Transverse colon (tissue), 4 donors: ENCODE results near the gene PHF20. TPM values are rescaled to one million over a fixed set of nuclear protein-coding genes. Genes with fewer than 3 reads are reported as not detected.

Experiments used
- DNase-seq: peaks from one replicate; pipeline ENCODE4 v3.0.0-alpha.2; 2019
- H3K27ac ChIP-seq, 4 donors: fragments of 200-600 bp; sonication (generic); 2 replicates each; pipeline ENCODE4 v1.5.1; 2016 to 2018; ENCODE audit warnings: inconsistent platforms in 4 of 4
- H3K27me3 ChIP-seq: fragments of 200-600 bp; sonication (generic); 2 replicates; pipeline ENCODE4 v1.5.1; 2017; ENCODE audit warnings: inconsistent platforms
- H3K36me3 ChIP-seq, 4 donors: fragments of 200-600 bp; sonication (generic); 2 replicates each; pipeline ENCODE4 v1.5.1; 2017 to 2019; ENCODE audit warnings: inconsistent platforms in 4 of 4
- H3K4me1 ChIP-seq, 4 donors: fragments of 200-600 bp; sonication (generic); 2 replicates each; pipeline ENCODE4 v1.5.1; 2017 to 2020; ENCODE audit warnings: inconsistent platforms in 4 of 4
- H3K4me3 ChIP-seq, 4 donors: fragments of 200-600 bp; sonication (generic); 1 replicate in 1 of 4; 2 replicates in 3 of 4; pipeline versions ENCODE4 v1.5.1 to v1.6.1; 2017 to 2019; ENCODE audit warnings: inconsistent platforms in 4 of 4
- H3K9me3 ChIP-seq, 2 donors: fragments of 200-600 bp; sonication (generic); 2 replicates each; pipeline ENCODE4 v1.5.1; 2017 to 2019; ENCODE audit warnings: inconsistent platforms in 2 of 2
- EP300 ChIP-seq: sonication (generic); formaldehyde crosslinking; IDR thresholded peaks from one replicate; pipeline ENCODE4 v1.6.1; 2017; ENCODE audit warnings: antibody characterized with exemption, low read depth
- POLR2A ChIP-seq: fragments of 450-650 bp; IDR thresholded peaks from one replicate; pipeline ENCODE4 v1.6.1; 2016; ENCODE audit warnings: antibody characterized with exemption, mild to moderate bottlenecking, moderate library complexity
- POLR2AphosphoS5 ChIP-seq, 3 donors: sonication (generic); formaldehyde crosslinking; IDR thresholded peaks; one replicate each; pipeline ENCODE4 v1.6.1; 2016; ENCODE audit warnings: antibody characterized with exemption in 3 of 3
- WGBS, 2 donors: methylation state at CpG; one replicate each; pipeline ENCODE4 v1.1.5; 2018; ENCODE audit warnings: low coverage in 1 of 2; 5-methylcytosine and 5-hydroxymethylcytosine counted together
- in situ Hi-C, 4 donors: fragments of 200-750 bp; cut with MboI; loops; one replicate each; pipeline versions ENCODE4 v1.15.0 to v1.15.1; 2017; ENCODE audit warnings: low sequenced_read_pairs in 3 of 4, low pct_ligation_motif_present in 1 of 4, low pct_unique_long_range_greater_than_20kb in 1 of 4
- intact Hi-C: fragments of 100-400 bp; cut with DNase I; formaldehyde crosslinking; loops from one replicate; pipeline ENCODE4 v1.15.1; 2023; ENCODE audit warnings: low total_unique reads
- total RNA-seq, 4 donors: library from RNA; depleted of rRNA; stranded (reverse); fragments of >200 nt; gene quantifications; one replicate each; pipeline ENCODE4 v1.1.0, GENCODE V29; 2016
- TF ChIP-seq, protein P1 (sequence below), 5 experiments: fragments of 200-600 bp in 3 of 5; fragments of 450-650 bp in 2 of 5; sonication (generic) in 3 of 5; IDR thresholded peaks; 1 replicate in 2 of 5; 2 replicates in 3 of 5; pipeline ENCODE4 v1.5.1; 2016 to 2017; ENCODE audit warnings: antibody characterized with exemption in 5 of 5, inconsistent platforms in 3 of 5, mild to moderate bottlenecking in 2 of 5, moderate library complexity in 1 of 5

PHF20 gene
- total RNA-seq, 4 donors from 2014 or later: 20.6 to 88.6 (median 43.1) TPM

- DNase-seq: no peak
- Histone ChIP-seq H3K27ac (no peak overlapping the region), H3K36me3 (no peaks in the 10 kb centered on the region), H3K4me3 (no peak overlapping the region), H3K27me3 (no peaks in the 10 kb centered on the region), H3K4me1 (no peaks in the 10 kb centered on the region), H3K9me3 (no peaks in the 10 kb centered on the region)
- TF ChIP-seq POLR2A: no peak
- TF ChIP-seq EP300: no peak
- TF ChIP-seq POLR2AphosphoS5 (IDR thresholded peaks at IDR 0.05): no peak
- TF ChIP-seq, protein P1, sequence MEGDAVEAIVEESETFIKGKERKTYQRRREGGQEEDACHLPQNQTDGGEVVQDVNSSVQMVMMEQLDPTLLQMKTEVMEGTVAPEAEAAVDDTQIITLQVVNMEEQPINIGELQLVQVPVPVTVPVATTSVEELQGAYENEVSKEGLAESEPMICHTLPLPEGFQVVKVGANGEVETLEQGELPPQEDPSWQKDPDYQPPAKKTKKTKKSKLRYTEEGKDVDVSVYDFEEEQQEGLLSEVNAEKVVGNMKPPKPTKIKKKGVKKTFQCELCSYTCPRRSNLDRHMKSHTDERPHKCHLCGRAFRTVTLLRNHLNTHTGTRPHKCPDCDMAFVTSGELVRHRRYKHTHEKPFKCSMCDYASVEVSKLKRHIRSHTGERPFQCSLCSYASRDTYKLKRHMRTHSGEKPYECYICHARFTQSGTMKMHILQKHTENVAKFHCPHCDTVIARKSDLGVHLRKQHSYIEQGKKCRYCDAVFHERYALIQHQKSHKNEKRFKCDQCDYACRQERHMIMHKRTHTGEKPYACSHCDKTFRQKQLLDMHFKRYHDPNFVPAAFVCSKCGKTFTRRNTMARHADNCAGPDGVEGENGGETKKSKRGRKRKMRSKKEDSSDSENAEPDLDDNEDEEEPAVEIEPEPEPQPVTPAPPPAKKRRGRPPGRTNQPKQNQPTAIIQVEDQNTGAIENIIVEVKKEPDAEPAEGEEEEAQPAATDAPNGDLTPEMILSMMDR (IDR thresholded peaks at IDR 0.05): no peak
- WGBS, 2 donors: 94% methylated on average over 7 of the region's 7 CpGs; no CpG with 5 or more reads in 1 of the 2 donors
- in situ Hi-C loops: no loop called here
- intact Hi-C loops: loop anchor here (10.0 kb wide), 1 partner anchor 332 kb away; no protein-coding TSS in a partner anchor
These were observed 135.3 kb downstream of the PHF20 start for GRCh38 chr20:35907017-35907701.

DNA sequence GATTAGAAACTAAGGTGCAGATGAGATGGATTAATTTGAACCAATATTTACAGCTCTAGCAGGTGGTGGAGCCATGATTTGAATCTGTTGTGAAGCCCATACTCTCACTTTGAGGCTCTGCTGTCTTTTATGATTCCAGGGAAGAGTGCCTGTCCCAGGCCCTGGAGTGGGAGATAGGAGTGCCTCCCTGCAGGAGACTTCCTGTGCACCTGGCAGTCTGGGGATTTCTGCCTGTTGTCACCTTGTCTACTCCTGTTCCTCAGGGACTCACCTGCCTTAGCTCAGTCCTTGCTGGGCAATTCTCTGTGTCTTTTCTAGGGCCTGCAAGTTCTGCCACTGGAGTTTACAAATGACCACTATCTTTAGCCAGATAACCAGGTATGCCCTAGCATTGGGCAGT, 136.2 kb downstream of the PHF20 start:
- Histone ChIP-seq H3K27me3 (no peaks in the 10 kb centered on the region), H3K4me3 (no peak overlapping the region), H3K36me3 (no peaks in the 10 kb centered on the region), H3K27ac (no peak overlapping the region), H3K4me1 (no peaks in the 10 kb centered on the region), H3K9me3 (no peaks in the 10 kb centered on the region)
- no peak for DNase-seq
- TF ChIP-seq, protein P1 (IDR thresholded peaks at IDR 0.05): no peak
- no peak for TF ChIP-seq POLR2A
- no peak for TF ChIP-seq EP300
- TF ChIP-seq POLR2AphosphoS5 (IDR thresholded peaks at IDR 0.05): no peak
- in situ Hi-C loops: no loop called here
- intact Hi-C loops: loop anchor here (10.0 kb wide), 1 partner anchor 333 kb away; no protein-coding TSS in a partner anchor

DNA sequence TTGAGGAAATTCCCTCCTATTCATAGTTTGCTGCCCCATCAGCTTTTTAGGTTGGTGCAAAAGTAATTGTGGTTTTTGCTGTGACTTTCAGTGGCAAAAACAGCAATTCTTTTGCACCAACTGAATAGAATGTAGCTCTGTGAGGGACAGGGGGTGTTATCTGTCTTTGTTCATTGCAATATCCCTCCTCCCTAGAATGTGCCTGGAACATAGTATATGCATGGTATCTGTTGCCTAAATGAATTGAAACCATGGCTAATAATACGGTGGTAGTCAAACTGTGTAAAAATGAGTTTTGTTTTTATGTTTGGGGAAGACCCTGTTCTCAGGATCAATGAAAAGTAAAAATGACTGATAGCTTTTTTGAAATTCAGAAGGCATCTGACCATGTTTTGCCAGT, 137.4 kb downstream of the PHF20 start:
- WGBS, 2 donors: 63 to 84% methylated on average over 1 of the region's 1 CpG
- Histone ChIP-seq H3K36me3 (peaks cover 0 to 11% (median 0%) of the 10 kb centered on the region in 4 donors), H3K9me3 (no peaks in the 10 kb centered on the region), H3K4me3 (no peak overlapping the region), H3K27ac (no peak overlapping the region), H3K27me3 (no peaks in the 10 kb centered on the region), H3K4me1 (no peaks in the 10 kb centered on the region)
- in situ Hi-C loops (no loop called here), intact Hi-C loops (loop anchor here (10.0 kb wide), 1 partner anchor 334 kb away; no protein-coding TSS in a partner anchor)
- no peak for DNase-seq
- TF ChIP-seq POLR2AphosphoS5 (IDR thresholded peaks at IDR 0.05) (no peak), POLR2A (no peak), EP300 (no peak)
- TF ChIP-seq, protein P1 (IDR thresholded peaks at IDR 0.05): no peak

DNA sequence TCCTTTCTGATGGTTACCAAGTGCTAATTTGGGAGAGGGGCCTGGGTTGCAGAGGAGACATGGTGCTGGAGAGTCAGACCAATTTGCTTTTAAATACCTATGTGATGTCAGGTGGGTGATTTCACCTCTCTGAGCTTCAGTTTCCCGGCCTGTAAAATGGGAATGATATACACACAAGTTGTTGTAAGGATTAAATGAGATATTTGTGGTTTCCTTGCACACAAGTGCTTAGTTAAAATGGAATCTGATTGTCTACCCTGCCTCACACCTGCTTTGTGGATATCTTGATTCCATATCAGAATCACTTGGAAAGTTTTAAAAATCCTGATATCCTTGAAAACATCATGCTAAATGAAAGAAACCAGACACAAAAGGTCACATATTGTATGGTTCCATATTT, 138.0 kb downstream of the PHF20 start:
- intact Hi-C loops (loop anchor here (10.0 kb wide), 1 partner anchor 335 kb away; no protein-coding TSS in a partner anchor), in situ Hi-C loops (no loop called here)
- Histone ChIP-seq H3K9me3 (no peaks in the 10 kb centered on the region), H3K27ac (no peak overlapping the region), H3K36me3 (peaks cover 0 to 18% (median 0%) of the 10 kb centered on the region in 4 donors), H3K27me3 (no peaks in the 10 kb centered on the region), H3K4me1 (no peaks in the 10 kb centered on the region), H3K4me3 (no peak overlapping the region)
- DNase-seq: no peak
- WGBS, 2 donors: 85% methylated on average over 1 of the region's 1 CpG; no CpG with 5 or more reads in 1 of the 2 donors
- TF ChIP-seq, protein P1 (IDR thresholded peaks at IDR 0.05): no peak
- TF ChIP-seq POLR2AphosphoS5 (IDR thresholded peaks at IDR 0.05): no peak
- TF ChIP-seq EP300: no peak
- TF ChIP-seq POLR2A: no peak
